GM12878 (cell line): ENCODE data around the gene RGS16. TPM values are rescaled to one million over a fixed set of nuclear protein-coding genes. Genes with fewer than 3 reads are reported as not detected.

Source experiments
- ATAC-seq: fragments of 200-7000 bp; cut with Tn5 transposase; 3 replicates; pipeline ENCODE4 v1.9.1; 2020; ENCODE audit warnings: mild to moderate bottlenecking, moderate library complexity
- BruUV-seq: library from RNA; stranded (reverse); fragments of 400-500 nt; replicated peaks from 2 replicates; lab custom pipeline; 2021; lab: Mats Ljungman, UMichigan
- CTCF ChIA-PET: fragments of 300-600 bp; sonication (Branson Sonifier 250); formaldehyde crosslinking; extraction: SDS; loops from one replicate; lab custom pipeline; 2021; ENCODE audit warnings: inconsistent platforms; lab: Yijun Ruan, JAX
- POLR2A ChIA-PET: fragments of 350-600 bp; formaldehyde crosslinking; extraction: SDS; loops from one replicate; lab custom pipeline; 2021; ENCODE audit warnings: inconsistent platforms; lab: Charles Lee
- RAD21 ChIA-PET: fragments of 300-600 bp; sonication (Branson Sonifier 250); formaldehyde crosslinking; loops from one replicate; lab custom pipeline; 2023; ENCODE audit warnings: antibody characterized with exemption; ENCODE audit not compliant: unreplicated experiment; lab: Charles Lee
- SMC1A ChIA-PET: fragments of 300-600 bp; sonication (Branson Sonifier 250); formaldehyde crosslinking; loops from one replicate; lab custom pipeline; 2023; ENCODE audit not compliant: unreplicated experiment, uncharacterized antibody; lab: Charles Lee
- DNase-seq: peaks from one replicate; pipeline ENCODE4 v3.0.0-alpha.2; 2011; ENCODE audit warnings: low read depth, low spot score
- FAIRE-seq: peaks from 3 replicates; lab custom pipeline; 2011; peaks lifted over from hg19 to GRCh38; lab: Jason Lieb, UNC
- H2AFZ ChIP-seq: 2 replicates; pipeline ENCODE4 v1.6.0; 2011; ENCODE audit warnings: low read depth, low read length, control low read depth; ENCODE audit not compliant: control insufficient read depth
- H3K27ac ChIP-seq: 2 replicates; pipeline ENCODE4 v1.5.1; 2011; ENCODE audit warnings: control low read depth; ENCODE audit not compliant: control insufficient read depth, insufficient read depth
- H3K27me3 ChIP-seq, 2 experiments: replicated peaks in 1 of 2; 2 replicates each; pipeline versions ENCODE4 v1.6.0 to v1.6.1; 2011; ENCODE audit warnings: low read length in 1 of 2; ENCODE audit not compliant: control insufficient read depth in 2 of 2, insufficient read depth in 2 of 2
- H3K36me3 ChIP-seq, 2 experiments: 2 replicates each; pipeline ENCODE4 v1.5.1; 2011; ENCODE audit warnings: low read length in 1 of 2; ENCODE audit not compliant: control insufficient read depth in 2 of 2, insufficient read depth in 2 of 2
- H3K4me1 ChIP-seq: 2 replicates; pipeline ENCODE4 v1.6.1; 2011; ENCODE audit warnings: mild to moderate bottlenecking, low read length, moderate library complexity, mixed read lengths; ENCODE audit not compliant: control insufficient read depth, insufficient read depth
- H3K4me2 ChIP-seq: 2 replicates; pipeline ENCODE4 v1.6.0; 2011; ENCODE audit warnings: control low read depth; ENCODE audit not compliant: control insufficient read depth, insufficient read depth
- H3K4me3 ChIP-seq: fragments of 200-600 bp; sonication (generic); 2 replicates; pipeline ENCODE4 v1.5.1; 2016
- H3K79me2 ChIP-seq: 2 replicates; pipeline ENCODE4 v1.6.0; 2011; ENCODE audit warnings: low read length; ENCODE audit not compliant: control insufficient read depth, insufficient read depth
- H3K9ac ChIP-seq: 2 replicates; pipeline ENCODE4 v1.8.0; 2011; ENCODE audit warnings: low read length, control low read depth, mixed read lengths; ENCODE audit not compliant: control insufficient read depth, insufficient read depth
- H3K9me3 ChIP-seq: replicated peaks from 3 replicates; pipeline ENCODE4 v1.5.1; 2011; ENCODE audit warnings: mild to moderate bottlenecking, low read length; ENCODE audit not compliant: control insufficient read depth, insufficient read depth
- H4K20me1 ChIP-seq: 2 replicates; pipeline ENCODE4 v1.6.0; 2011; ENCODE audit not compliant: control insufficient read depth, insufficient read depth
- CBX3 ChIP-seq: fragments of 200-600 bp; sonication (generic); IDR thresholded peaks from 2 replicates; pipeline ENCODE4 v1.6.1; 2016; ENCODE audit warnings: low read depth, borderline replicate concordance
- CREB1 ChIP-seq: IDR thresholded peaks from 2 replicates; pipeline ENCODE4 v1.6.1; 2012; ENCODE audit warnings: low read depth, mild to moderate bottlenecking, inconsistent platforms
- EGR1 ChIP-seq, 2 experiments: IDR thresholded peaks; 1 replicate in 1 of 2; 2 replicates in 1 of 2; pipeline ENCODE4 v1.6.1; 2011 to 2012; ENCODE audit warnings: low read depth in 2 of 2, low read length in 2 of 2, borderline replicate concordance in 1 of 2, mild to moderate bottlenecking in 1 of 2, moderate library complexity in 1 of 2
- EP300 ChIP-seq, 2 experiments: fragments of 150-350 bp in 1 of 2; IDR thresholded peaks; 2 replicates each; pipeline ENCODE4 v1.6.1; 2011 to 2012; ENCODE audit warnings: low read depth in 2 of 2, low read length in 2 of 2, borderline replicate concordance in 1 of 2, improper control_type of control experiment in 1 of 2, inconsistent platforms in 1 of 2; ENCODE audit not compliant: control insufficient read depth in 1 of 2
- IKZF2 ChIP-seq, 2 experiments: fragments of 450-650 bp; IDR thresholded peaks; 2 replicates each; pipeline ENCODE4 v1.6.1; 2017; ENCODE audit warnings: mild to moderate bottlenecking in 2 of 2, moderate library complexity in 2 of 2
- KAT2A ChIP-seq: conservative IDR thresholded peaks from 2 replicates; pipeline ENCODE4 v1.6.1; 2011; ENCODE audit warnings: low read depth, low read length; ENCODE audit not compliant: control insufficient read depth
- MTA3 ChIP-seq: IDR thresholded peaks from 2 replicates; pipeline ENCODE4 v1.6.1; 2012; ENCODE audit warnings: low read length, inconsistent platforms, borderline replicate concordance
- NR2C2 ChIP-seq: IDR thresholded peaks from 2 replicates; pipeline ENCODE4 v1.6.1; 2011; ENCODE audit warnings: borderline replicate concordance, low read depth; ENCODE audit not compliant: control insufficient read depth, insufficient read length
- PBX3 ChIP-seq: IDR thresholded peaks from 2 replicates; pipeline ENCODE4 v1.6.1; 2011; ENCODE audit warnings: mild to moderate bottlenecking, low read depth, low read length, moderate library complexity; ENCODE audit not compliant: insufficient replicate concordance
- REST ChIP-seq: IDR thresholded peaks from 2 replicates; pipeline ENCODE4 v1.6.1; 2012; ENCODE audit warnings: mild to moderate bottlenecking, low read depth, low read length
- SIX5 ChIP-seq: IDR thresholded peaks from 2 replicates; pipeline ENCODE4 v1.6.1; 2011; ENCODE audit warnings: mild to moderate bottlenecking, low read depth, low read length, moderate library complexity; ENCODE audit not compliant: severe bottlenecking
- USF2 ChIP-seq: IDR thresholded peaks from 2 replicates; pipeline ENCODE4 v1.6.1; 2011; ENCODE audit warnings: low read depth, low read length, improper control_type of control experiment, borderline replicate concordance
- in situ Hi-C: fragments of 300-500 bp; cut with MboI; formaldehyde crosslinking; loops from 9 replicates; pipeline ENCODE4 v1.14.3; 2018; ENCODE audit warnings: mixed read lengths
- intact Hi-C: fragments of 100-400 bp; cut with micrococcal nuclease; formaldehyde crosslinking; loops from one replicate; pipeline ENCODE4 v1.14.2; 2022; ENCODE audit not compliant: unreplicated experiment
- polyA plus RNA-seq, 11 experiments: library from polyadenylated mRNA; depleted of rRNA in 4 of 11; unstranded in 6 of 11; stranded (reverse) in 5 of 11; fragments of >200 nt; fragmentation: Nextera tagmentation in 4 of 11; fragmentation: Illumina TruSeq in 1 of 11; extraction: Ambion mirVana in 4 of 11; extraction: Trizol in 1 of 11; gene quantifications; 1 replicate in 1 of 11; 2 replicates in 10 of 11; pipeline versions ENCODE4 v1.2.1 to v1.2.3, GENCODE V29; 2011 to 2016; ENCODE audit warnings: inconsistent platforms in 2 of 11, missing spikeins in 2 of 11, low read depth in 1 of 11
- total RNA-seq, 4 experiments: library from RNA; depleted of rRNA in 3 of 4; stranded (reverse); fragments of >200 nt in 3 of 4; fragmentation: Illumina TruSeq in 1 of 4; extraction: Trizol in 1 of 4; gene quantifications; 2 replicates each; pipeline versions ENCODE4 v1.2.1 to v1.2.3, GENCODE V29; 2013 to 2021
- TF ChIP-seq, protein P1 (sequence below): fragments of 450-650 bp; formaldehyde crosslinking; IDR thresholded peaks from 2 replicates; pipeline ENCODE4 v1.4.0; 2022; ENCODE audit warnings: mild to moderate bottlenecking, moderate library complexity

The RGS16 gene
- total and polyA plus RNA-seq, 10 of the 15 experiments (the other 5 are each of a cell fraction or from before 2014, with no cell fraction given): 16.4 to 58.2 (median 44.6) TPM

DNA sequence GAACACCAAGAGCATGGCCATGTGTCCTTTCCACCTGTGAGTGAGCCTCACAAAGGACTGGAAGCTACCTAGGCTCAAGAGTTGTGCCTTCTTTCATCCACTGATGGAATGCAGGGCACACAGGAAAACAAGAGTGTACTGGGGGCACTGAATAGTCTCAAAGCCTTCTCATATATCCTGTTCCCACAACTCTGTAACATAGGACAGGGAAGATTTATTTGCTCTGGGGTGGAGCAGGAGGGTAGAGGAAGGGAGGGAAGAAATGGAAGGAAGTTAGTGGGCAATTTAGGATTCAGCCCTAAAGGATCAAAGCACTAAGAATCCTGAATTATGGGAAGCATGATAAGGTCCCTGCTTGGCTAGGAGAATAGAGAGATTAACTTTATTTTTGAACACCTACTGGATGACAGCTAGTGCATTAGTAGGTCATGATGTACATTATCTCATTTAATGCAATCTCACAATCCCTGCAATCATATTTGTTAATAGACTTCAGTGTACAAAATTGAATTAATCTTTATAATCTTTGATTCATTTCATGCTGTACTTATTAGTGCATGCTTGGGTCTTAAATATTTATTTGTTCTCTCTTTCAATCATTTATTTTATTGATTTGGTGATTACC lies 27.0 kb upstream of the RGS16 start:
- Histone ChIP-seq H3K9ac (no peak overlapping the region), H2AFZ (no peak overlapping the region), H3K4me3 (no peak overlapping the region), H4K20me1 (no peaks in the 10 kb centered on the region), H3K79me2 (no peaks in the 10 kb centered on the region), H3K27ac (no peak overlapping the region), H3K9me3 (no peaks in the 10 kb centered on the region), H3K4me1 (peaks cover 38% of the 10 kb centered on the region), H3K4me2 (no peak overlapping the region), H3K36me3 (no peaks in the 10 kb centered on the region), H3K27me3 (no peaks in the 10 kb centered on the region)
- DNase-seq (no peak), ATAC-seq (no peak), FAIRE-seq (no peak)
- no TSS peak for BruUV-seq
- ChIA-PET SMC1A (interaction anchor here (0.6 to 14.8 kb wide), 8 partner anchors 7 to 151 kb away, joined by 3 to 238 read pairs (median 15); partner anchors contain the start of gene RGS16), POLR2A (interaction anchor here (1.4 to 2.2 kb wide), 3 partner anchors 10 to 22 kb away, joined by 4 to 6 read pairs (median 5); no protein-coding TSS in a partner anchor), CTCF (interaction anchor here (1.1 to 2.8 kb wide), 4 partner anchors 12 to 153 kb away, joined by 4 to 14 read pairs (median 9); no protein-coding TSS in a partner anchor), RAD21 (interaction anchor here (1.2 to 3.2 kb wide), 3 partner anchors 19 to 152 kb away, joined by 3 to 31 read pairs (median 5); partner anchors contain the start of gene RGS16)
- intact Hi-C loops: loop anchor here (5.0 kb wide), 1 partner anchor 46 kb away; no protein-coding TSS in a partner anchor
- in situ Hi-C loops: no loop called here
- TF ChIP-seq PBX3 (no peak), SIX5 (no peak), KAT2A (no peak), REST (no peak), USF2 (no peak), CBX3 (no peak), EP300 (IDR thresholded peaks at IDR 0.05; ENCODE audit: borderline replicate concordance in 1 of 2, control insufficient read depth in 1 of 2, low read depth in 2 of 2, low read length in 2 of 2) (no peak), EGR1 (IDR thresholded peaks at IDR 0.05; ENCODE audit: borderline replicate concordance in 1 of 2, low read depth in 2 of 2, low read length in 2 of 2) (no peak), MTA3 (no peak), IKZF2 (IDR thresholded peaks at IDR 0.05) (no peak), CREB1 (no peak), NR2C2 (no peak)
- TF ChIP-seq, protein P1, sequence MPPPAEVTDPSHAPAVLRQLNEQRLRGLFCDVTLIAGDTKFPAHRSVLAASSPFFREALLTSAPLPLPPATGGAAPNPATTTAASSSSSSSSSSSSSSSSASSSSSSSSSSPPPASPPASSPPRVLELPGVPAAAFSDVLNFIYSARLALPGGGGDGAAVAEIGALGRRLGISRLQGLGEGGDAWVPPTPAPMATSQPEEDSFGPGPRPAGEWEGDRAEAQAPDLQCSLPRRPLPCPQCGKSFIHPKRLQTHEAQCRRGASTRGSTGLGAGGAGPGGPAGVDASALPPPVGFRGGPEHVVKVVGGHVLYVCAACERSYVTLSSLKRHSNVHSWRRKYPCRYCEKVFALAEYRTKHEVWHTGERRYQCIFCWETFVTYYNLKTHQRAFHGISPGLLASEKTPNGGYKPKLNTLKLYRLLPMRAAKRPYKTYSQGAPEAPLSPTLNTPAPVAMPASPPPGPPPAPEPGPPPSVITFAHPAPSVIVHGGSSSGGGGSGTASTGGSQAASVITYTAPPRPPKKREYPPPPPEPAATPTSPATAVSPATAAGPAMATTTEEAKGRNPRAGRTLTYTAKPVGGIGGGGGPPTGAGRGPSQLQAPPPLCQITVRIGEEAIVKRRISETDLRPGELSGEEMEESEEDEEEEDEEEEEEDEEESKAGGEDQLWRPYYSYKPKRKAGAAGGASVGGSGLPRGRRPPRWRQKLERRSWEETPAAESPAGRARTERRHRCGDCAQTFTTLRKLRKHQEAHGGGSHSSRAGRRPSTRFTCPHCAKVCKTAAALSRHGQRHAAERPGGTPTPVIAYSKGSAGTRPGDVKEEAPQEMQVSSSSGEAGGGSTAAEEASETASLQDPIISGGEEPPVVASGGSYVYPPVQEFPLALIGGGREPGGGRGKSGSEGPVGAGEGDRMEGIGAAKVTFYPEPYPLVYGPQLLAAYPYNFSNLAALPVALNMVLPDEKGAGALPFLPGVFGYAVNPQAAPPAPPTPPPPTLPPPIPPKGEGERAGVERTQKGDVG: no peak
